DND-41 (cell line): ENCODE data around the gene MYCBPAP.

Source experiments
- ATAC-seq: fragments of 200-7000 bp; cut with Tn5 transposase; 3 replicates; pipeline ENCODE4 v1.9.1; 2021; ENCODE audit warnings: low read depth; ENCODE audit not compliant: insufficient read depth
- DNase-seq: peaks from one replicate; pipeline ENCODE4 v3.0.0-alpha.2; 2020
- H2AFZ ChIP-seq: 2 replicates; pipeline ENCODE4 v1.6.0; 2012; ENCODE audit warnings: low read depth, low read length
- H3K27ac ChIP-seq: 2 replicates; pipeline ENCODE4 v1.5.1; 2012; ENCODE audit warnings: low read length, inconsistent platforms
- H3K27me3 ChIP-seq: fragments of 200-600 bp; sonication (generic); 2 replicates; pipeline ENCODE4 v1.6.0; 2012; ENCODE audit warnings: low read length, mild to moderate bottlenecking, inconsistent platforms; ENCODE audit not compliant: insufficient read depth, poor library complexity
- H3K36me3 ChIP-seq: 2 replicates; pipeline ENCODE4 v1.5.1; 2012; ENCODE audit warnings: low read length, inconsistent platforms; ENCODE audit not compliant: insufficient read depth
- H3K4me1 ChIP-seq: 2 replicates; pipeline ENCODE4 v1.5.1; 2012; ENCODE audit warnings: mild to moderate bottlenecking, low read length; ENCODE audit not compliant: insufficient read depth
- H3K4me2 ChIP-seq: 2 replicates; pipeline ENCODE4 v1.6.0; 2012; ENCODE audit warnings: mild to moderate bottlenecking, moderate library complexity, low read length, inconsistent platforms; ENCODE audit not compliant: insufficient read depth
- H3K4me3 ChIP-seq, 2 experiments: fragments of 200-600 bp in 1 of 2; shearing (Covaris generic) in 1 of 2; 2 replicates each; pipeline ENCODE4 v1.5.1; 2012 to 2016; ENCODE audit warnings: inconsistent platforms in 2 of 2, low read length in 2 of 2, mild to moderate bottlenecking in 2 of 2, low read depth in 1 of 2, moderate library complexity in 1 of 2
- H3K79me2 ChIP-seq: 2 replicates; pipeline ENCODE4 v1.6.0; 2012; ENCODE audit warnings: low read length, inconsistent platforms; ENCODE audit not compliant: insufficient read depth
- H3K9ac ChIP-seq: 2 replicates; pipeline ENCODE4 v1.6.0; 2012; ENCODE audit warnings: low read depth, mild to moderate bottlenecking, inconsistent platforms, low read length, moderate library complexity
- H3K9me3 ChIP-seq: 2 replicates; pipeline ENCODE4 v1.5.1; 2012; ENCODE audit warnings: low read length, moderate library complexity, mild to moderate bottlenecking, inconsistent platforms; ENCODE audit not compliant: insufficient read depth, severe bottlenecking
- H4K20me1 ChIP-seq: 2 replicates; pipeline ENCODE4 v1.6.0; 2012; ENCODE audit warnings: low read length; ENCODE audit not compliant: insufficient read depth
- CTCF ChIP-seq: IDR thresholded peaks from 2 replicates; pipeline ENCODE4 v1.5.1; 2012; ENCODE audit warnings: borderline replicate concordance, low read length, moderate library complexity, mild to moderate bottlenecking; ENCODE audit not compliant: poor library complexity, severe bottlenecking; ENCODE audit errors: extremely low read depth
- EZH2 ChIP-seq: IDR thresholded peaks from 3 replicates; pipeline ENCODE4 v1.6.1; 2012; ENCODE audit warnings: borderline replicate concordance, low read depth, mild to moderate bottlenecking, moderate library complexity, low read length, inconsistent platforms; ENCODE audit not compliant: severe bottlenecking

MYCBPAP gene

GRCh38 chr17:50491505-50491904 is 16.7 kb upstream of the MYCBPAP start:
- Histone ChIP-seq H3K9ac (no peak overlapping the region), H3K27ac (no peak overlapping the region), H2AFZ (no peak overlapping the region), H3K4me1 (no peaks in the 10 kb centered on the region), H3K9me3 (no peaks in the 10 kb centered on the region), H3K27me3 (no peaks in the 10 kb centered on the region), H3K4me3 (no peak overlapping the region), H3K4me2 (no peak overlapping the region), H3K79me2 (no peaks in the 10 kb centered on the region), H3K36me3 (no peaks in the 10 kb centered on the region), H4K20me1 (no peaks in the 10 kb centered on the region)
- no peak for DNase-seq
- no peak for TF ChIP-seq CTCF
- ATAC-seq: no peak

- Histone ChIP-seq H3K27ac (no peak overlapping the region), H3K4me2 (no peak overlapping the region), H4K20me1 (no peaks in the 10 kb centered on the region), H3K36me3 (no peaks in the 10 kb centered on the region), H3K4me1 (no peaks in the 10 kb centered on the region), H3K9ac (no peak overlapping the region), H3K9me3 (no peaks in the 10 kb centered on the region), H3K4me3 (no peak overlapping the region), H2AFZ (no peak overlapping the region), H3K27me3 (no peaks in the 10 kb centered on the region), H3K79me2 (no peaks in the 10 kb centered on the region)
- no peak for TF ChIP-seq EZH2
- TF ChIP-seq CTCF: no peak
- no peak for ATAC-seq
- no peak for DNase-seq
These were observed 16.0 kb upstream of the MYCBPAP start for GRCh38 chr17:50492214-50492613.

GRCh38 chr17:50493744-50494143 is 14.5 kb upstream of the MYCBPAP start:
- ATAC-seq (no peak), DNase-seq (no peak)
- Histone ChIP-seq H3K4me3 (no peak overlapping the region), H3K9me3 (no peaks in the 10 kb centered on the region), H3K79me2 (no peaks in the 10 kb centered on the region), H4K20me1 (no peaks in the 10 kb centered on the region), H3K4me1 (no peaks in the 10 kb centered on the region), H3K4me2 (no peak overlapping the region), H3K9ac (no peak overlapping the region), H2AFZ (no peak overlapping the region), H3K27me3 (no peaks in the 10 kb centered on the region), H3K27ac (no peak overlapping the region), H3K36me3 (no peaks in the 10 kb centered on the region)
- TF ChIP-seq CTCF: no peak
- no peak for TF ChIP-seq EZH2

- Histone ChIP-seq H3K4me1 (no peaks in the 10 kb centered on the region), H3K4me3 (no peak overlapping the region), H3K27me3 (no peaks in the 10 kb centered on the region), H3K9me3 (no peaks in the 10 kb centered on the region), H4K20me1 (no peaks in the 10 kb centered on the region), H3K36me3 (no peaks in the 10 kb centered on the region), H3K79me2 (no peaks in the 10 kb centered on the region), H3K4me2 (no peak overlapping the region), H3K9ac (no peak overlapping the region), H3K27ac (no peak overlapping the region), H2AFZ (no peak overlapping the region)
- no peak for ATAC-seq
- no peak for DNase-seq
- no peak for TF ChIP-seq EZH2
- no peak for TF ChIP-seq CTCF
These were observed 12.9 kb upstream of the MYCBPAP start for GRCh38 chr17:50495217-50495823.
